NCI-H2227 treated with DMSO at 0.1 percent for 48 hours (cell line): ENCODE data around the gene NIPBL.
"Not testable (repeated sequence)": the region's sequence is repeated elsewhere in the genome, so short reads cannot be mapped to it uniquely, and the experiment has no call there.

Experiments
- DNase-seq: peaks from one replicate; lab custom pipeline; 2025; lab: John Stamatoyannopoulos, UW

The NIPBL gene

GRCh38 chr5:36876299-36876964 is at the start of gene NIPBL:
TSS of gene NIPBL (plus strand) at chr5:36876769. CDS start at chr5:36953697, 76,928 bp downstream.
- peak; percentile 95 for DNase-seq

GRCh38 chr5:36832274-36832673 is 44.3 kb upstream of the NIPBL start:
- DNase-seq, result no peak

- no peak for DNase-seq
Observed at GRCh38 chr5:36836831-36837230, 39.7 kb upstream of the NIPBL start.

- no peak for DNase-seq
Observed at GRCh38 chr5:36839489-36840476, 36.8 kb upstream of the NIPBL start.

- no peak for DNase-seq
Observed at GRCh38 chr5:36841677-36842076, 34.9 kb upstream of the NIPBL start.

- DNase-seq, result no peak
Observed at GRCh38 chr5:36842087-36842486, 34.5 kb upstream of the NIPBL start.

GRCh38 chr5:36844305-36844704 is 32.3 kb upstream of the NIPBL start:
- DNase-seq, result no peak

GRCh38 chr5:36848545-36848944 is 28.0 kb upstream of the NIPBL start:
- DNase-seq, result not testable (repeated sequence)

GRCh38 chr5:36852903-36853302 is 23.7 kb upstream of the NIPBL start:
- DNase-seq, result not testable (repeated sequence)

GRCh38 chr5:36854402-36855140 is 22.0 kb upstream of the NIPBL start:
- no peak for DNase-seq

- no peak for DNase-seq
Observed at GRCh38 chr5:36855141-36855495, 21.5 kb upstream of the NIPBL start.

GRCh38 chr5:36861871-36862270 is 14.7 kb upstream of the NIPBL start:
- no peak for DNase-seq

GRCh38 chr5:36870399-36871040 is 6.0 kb upstream of the NIPBL start:
- peak; percentile 63 for DNase-seq

GRCh38 chr5:36874465-36874864 is 2.1 kb upstream of the NIPBL start:
- peak; percentile 59 for DNase-seq

GRCh38 chr5:36875051-36875789 is 1.3 kb upstream of the NIPBL start:
- peak; percentile 66 for DNase-seq

- DNase-seq, result peak; percentile 88
Observed at GRCh38 chr5:36875790-36876298, 725 bp upstream of the NIPBL start.

- peak; percentile 81 for DNase-seq
Observed at GRCh38 chr5:36876965-36877666, 547 bp downstream of the NIPBL start.

GRCh38 chr5:36877667-36878391 is 1.3 kb downstream of the NIPBL start:
- DNase-seq, result peak; percentile 33

- peak; percentile 79 for DNase-seq
Observed at GRCh38 chr5:36878392-36879082, 2.0 kb downstream of the NIPBL start.
